GM12878 (cell line): ENCODE data around the gene ABCA10. TPM values are rescaled to one million over a fixed set of nuclear protein-coding genes. Genes with fewer than 3 reads are reported as not detected.
"Not testable (repeated sequence)": the region's sequence is repeated elsewhere in the genome, so short reads cannot be mapped to it uniquely, and the experiment has no call there.

Source experiments
- ATAC-seq: fragments of 200-7000 bp; cut with Tn5 transposase; 3 replicates; pipeline ENCODE4 v1.9.1; 2020; ENCODE audit warnings: mild to moderate bottlenecking, moderate library complexity
- BruUV-seq: library from RNA; stranded (reverse); fragments of 400-500 nt; replicated peaks from 2 replicates; lab custom pipeline; 2021; lab: Mats Ljungman, UMichigan
- CTCF ChIA-PET: fragments of 300-600 bp; sonication (Branson Sonifier 250); formaldehyde crosslinking; extraction: SDS; loops from one replicate; lab custom pipeline; 2021; ENCODE audit warnings: inconsistent platforms; lab: Yijun Ruan, JAX
- POLR2A ChIA-PET: fragments of 350-600 bp; formaldehyde crosslinking; extraction: SDS; loops from one replicate; lab custom pipeline; 2021; ENCODE audit warnings: inconsistent platforms; lab: Charles Lee
- RAD21 ChIA-PET: fragments of 300-600 bp; sonication (Branson Sonifier 250); formaldehyde crosslinking; loops from one replicate; lab custom pipeline; 2023; ENCODE audit warnings: antibody characterized with exemption; ENCODE audit not compliant: unreplicated experiment; lab: Charles Lee
- SMC1A ChIA-PET: fragments of 300-600 bp; sonication (Branson Sonifier 250); formaldehyde crosslinking; loops from one replicate; lab custom pipeline; 2023; ENCODE audit not compliant: unreplicated experiment, uncharacterized antibody; lab: Charles Lee
- DNase-seq: peaks from one replicate; pipeline ENCODE4 v3.0.0-alpha.2; 2011; ENCODE audit warnings: low read depth, low spot score
- FAIRE-seq: peaks from 3 replicates; lab custom pipeline; 2011; peaks lifted over from hg19 to GRCh38; lab: Jason Lieb, UNC
- H2AFZ ChIP-seq: 2 replicates; pipeline ENCODE4 v1.6.0; 2011; ENCODE audit warnings: low read depth, low read length, control low read depth; ENCODE audit not compliant: control insufficient read depth
- H3K27ac ChIP-seq: 2 replicates; pipeline ENCODE4 v1.5.1; 2011; ENCODE audit warnings: control low read depth; ENCODE audit not compliant: control insufficient read depth, insufficient read depth
- H3K27me3 ChIP-seq, 2 experiments: replicated peaks in 1 of 2; 2 replicates each; pipeline versions ENCODE4 v1.6.0 to v1.6.1; 2011; ENCODE audit warnings: low read length in 1 of 2; ENCODE audit not compliant: control insufficient read depth in 2 of 2, insufficient read depth in 2 of 2
- H3K36me3 ChIP-seq, 2 experiments: 2 replicates each; pipeline ENCODE4 v1.5.1; 2011; ENCODE audit warnings: low read length in 1 of 2; ENCODE audit not compliant: control insufficient read depth in 2 of 2, insufficient read depth in 2 of 2
- H3K4me1 ChIP-seq: 2 replicates; pipeline ENCODE4 v1.6.1; 2011; ENCODE audit warnings: mild to moderate bottlenecking, low read length, moderate library complexity, mixed read lengths; ENCODE audit not compliant: control insufficient read depth, insufficient read depth
- H3K4me2 ChIP-seq: 2 replicates; pipeline ENCODE4 v1.6.0; 2011; ENCODE audit warnings: control low read depth; ENCODE audit not compliant: control insufficient read depth, insufficient read depth
- H3K4me3 ChIP-seq: fragments of 200-600 bp; sonication (generic); 2 replicates; pipeline ENCODE4 v1.5.1; 2016
- H3K79me2 ChIP-seq: 2 replicates; pipeline ENCODE4 v1.6.0; 2011; ENCODE audit warnings: low read length; ENCODE audit not compliant: control insufficient read depth, insufficient read depth
- H3K9ac ChIP-seq: 2 replicates; pipeline ENCODE4 v1.8.0; 2011; ENCODE audit warnings: low read length, control low read depth, mixed read lengths; ENCODE audit not compliant: control insufficient read depth, insufficient read depth
- H3K9me3 ChIP-seq: replicated peaks from 3 replicates; pipeline ENCODE4 v1.5.1; 2011; ENCODE audit warnings: mild to moderate bottlenecking, low read length; ENCODE audit not compliant: control insufficient read depth, insufficient read depth
- H4K20me1 ChIP-seq: 2 replicates; pipeline ENCODE4 v1.6.0; 2011; ENCODE audit not compliant: control insufficient read depth, insufficient read depth
- ATF2 ChIP-seq: IDR thresholded peaks from 2 replicates; pipeline ENCODE4 v1.6.1; 2012; ENCODE audit warnings: low read length, inconsistent platforms
- KAT2A ChIP-seq: conservative IDR thresholded peaks from 2 replicates; pipeline ENCODE4 v1.6.1; 2011; ENCODE audit warnings: low read depth, low read length; ENCODE audit not compliant: control insufficient read depth
- MLLT1 ChIP-seq: fragments of 450-650 bp; IDR thresholded peaks from 2 replicates; pipeline ENCODE4 v1.6.1; 2016; ENCODE audit warnings: mild to moderate bottlenecking
- SREBF2 ChIP-seq: IDR thresholded peaks from 2 replicates; pipeline ENCODE4 v1.6.1; 2012; ENCODE audit warnings: mild to moderate bottlenecking, low read length
- ZBTB11 ChIP-seq: fragments of 450-650 bp; formaldehyde crosslinking; IDR thresholded peaks from 2 replicates; pipeline ENCODE4 v1.5.0; 2022; ENCODE audit warnings: mild to moderate bottlenecking, missing genetic modification characterization
- ZBTB40 ChIP-seq: fragments of 450-650 bp; IDR thresholded peaks from 2 replicates; pipeline ENCODE4 v1.6.1; 2016; ENCODE audit warnings: mild to moderate bottlenecking, moderate library complexity, borderline replicate concordance
- WGBS: methylation state at CpG from one replicate; pipeline ENCODE4 v1.1.6; 2016; ENCODE audit warnings: low lambda C conversion rate; ENCODE audit not compliant: insufficient replicate concordance, insufficient coverage; ENCODE audit errors: missing lambda C conversion rate; 5-methylcytosine and 5-hydroxymethylcytosine counted together
- in situ Hi-C: fragments of 300-500 bp; cut with MboI; formaldehyde crosslinking; loops from 9 replicates; pipeline ENCODE4 v1.14.3; 2018; ENCODE audit warnings: mixed read lengths
- intact Hi-C: fragments of 100-400 bp; cut with micrococcal nuclease; formaldehyde crosslinking; loops from one replicate; pipeline ENCODE4 v1.14.2; 2022; ENCODE audit not compliant: unreplicated experiment
- polyA plus RNA-seq, 11 experiments: library from polyadenylated mRNA; depleted of rRNA in 4 of 11; unstranded in 6 of 11; stranded (reverse) in 5 of 11; fragments of >200 nt; fragmentation: Nextera tagmentation in 4 of 11; fragmentation: Illumina TruSeq in 1 of 11; extraction: Ambion mirVana in 4 of 11; extraction: Trizol in 1 of 11; gene quantifications; 1 replicate in 1 of 11; 2 replicates in 10 of 11; pipeline versions ENCODE4 v1.2.1 to v1.2.3, GENCODE V29; 2011 to 2016; ENCODE audit warnings: inconsistent platforms in 2 of 11, missing spikeins in 2 of 11, low read depth in 1 of 11
- total RNA-seq, 4 experiments: library from RNA; depleted of rRNA in 3 of 4; stranded (reverse); fragments of >200 nt in 3 of 4; fragmentation: Illumina TruSeq in 1 of 4; extraction: Trizol in 1 of 4; gene quantifications; 2 replicates each; pipeline versions ENCODE4 v1.2.1 to v1.2.3, GENCODE V29; 2013 to 2021

Gene ABCA10
- total and polyA plus RNA-seq, 10 of the 15 experiments (the other 5 are each of a cell fraction or from before 2014, with no cell fraction given): 0.33 to 3.0 (median 0.83) TPM

- SMC1A ChIA-PET, H3K4me3 ChIP-seq, H3K4me1 ChIP-seq, H3K79me2 ChIP-seq, H3K27ac ChIP-seq, H4K20me1 ChIP-seq, H3K4me2 ChIP-seq, H3K36me3 ChIP-seq, DNase-seq, intact Hi-C loops, CTCF ChIA-PET, H3K27me3 ChIP-seq, H3K9ac ChIP-seq, H2AFZ ChIP-seq, FAIRE-seq, POLR2A ChIA-PET, H3K9me3 ChIP-seq, RAD21 ChIA-PET, ATAC-seq, in situ Hi-C loops, BruUV-seq: not testable (repeated sequence)
- 95% methylated on average over 4 of the region's 4 CpGs for WGBS
These were observed 47.7 kb upstream of the ABCA10 start for GRCh38 chr17:69276279-69276678.

- ChIA-PET SMC1A (no interaction called here), CTCF (no interaction called here), POLR2A (no interaction called here), RAD21 (no interaction called here)
- no peaks in the 10 kb centered on the region for H3K27me3 ChIP-seq
- WGBS: 92% methylated on average over 4 of the region's 4 CpGs
- H3K27ac ChIP-seq: no peak overlapping the region
- intact Hi-C loops (no loop called here), in situ Hi-C loops (no loop called here)
- H4K20me1 ChIP-seq: no peaks in the 10 kb centered on the region
- H3K36me3 ChIP-seq: peaks cover 0 to 2% of the 10 kb centered on the region in 2 experiments; a peak in 2 of 4 replicates
- no peak overlapping the region for H2AFZ ChIP-seq
- no TSS peak for BruUV-seq
- H3K4me3 ChIP-seq: no peak overlapping the region
- H3K9me3 ChIP-seq: no peaks in the 10 kb centered on the region; the same call in 2 of the 3 replicates
- H3K79me2 ChIP-seq: no peaks in the 10 kb centered on the region
- no peaks in the 10 kb centered on the region for H3K4me1 ChIP-seq
- DNase-seq (no peak), FAIRE-seq (no peak), ATAC-seq (no peak)
- H3K4me2 ChIP-seq: no peak overlapping the region
- H3K9ac ChIP-seq: no peak overlapping the region
- TF ChIP-seq ZBTB40 (no peak), ATF2 (no peak), ZBTB11 (CRISPR knock-in tag) (no peak), MLLT1 (no peak), SREBF2 (no peak), KAT2A (no peak)
These were observed 47.1 kb upstream of the ABCA10 start for GRCh38 chr17:69275751-69276150.
